ENCODE measurements around the gene DERL3.

Gene DERL3

GRCh38 chr22:23801886-23802377 is 36.9 kb downstream of the DERL3 start:
- Histone ChIP-seq H3K4ac (ENCODE audit: low read depth, low read length) (no peak overlapping the region), H3K4me1 (ENCODE audit: control insufficient read depth in 1 of 2, insufficient read depth in 2 of 2, low read length in 2 of 2) (no peaks in the 10 kb centered on the region), H2BK120ac (ENCODE audit: insufficient read depth, low read length, poor library complexity) (no peak overlapping the region), H2AK5ac (ENCODE audit: low read length) (no peak overlapping the region), H3K27ac (ENCODE audit: low read depth, low read length) (no peak overlapping the region), H3K4me2 (ENCODE audit: low read length) (no peak overlapping the region), H3K79me1 (ENCODE audit: low read length) (no peaks in the 10 kb centered on the region), H3K23ac (ENCODE audit: low read length) (no peak overlapping the region), H2BK5ac (ENCODE audit: low read depth, low read length, poor library complexity) (no peak overlapping the region), H3K18ac (ENCODE audit: low read length) (no peak overlapping the region), H3K9ac (ENCODE audit: low read length) (no peak overlapping the region), H3K27me3 (ENCODE audit: insufficient read depth, low read length) (no peaks in the 10 kb centered on the region), H4K8ac (ENCODE audit: low read depth, low read length) (no peak overlapping the region), H3K4me3 (ENCODE audit: low read depth, low read length) (no peak overlapping the region), H2BK12ac (ENCODE audit: low read length) (no peak overlapping the region), H3K9me3 (ENCODE audit: insufficient read depth, low read depth, low read length) (peaks cover 1% of the 10 kb centered on the region), H2AFZ (ENCODE audit: insufficient read depth, low read length, poor library complexity) (no peak overlapping the region), H4K12ac (ENCODE audit: low read depth, low read length) (no peak overlapping the region), H3K79me2 (ENCODE audit: control insufficient read depth, insufficient read depth, low read length, poor library complexity) (no peaks in the 10 kb centered on the region), H3K36me3 (ENCODE audit: control insufficient read depth in 1 of 2, insufficient read depth in 2 of 2, low read length in 2 of 2) (peaks cover 59 to 76% of the 10 kb centered on the region in 2 experiments), H4K91ac (ENCODE audit: low read depth, low read length) (no peak overlapping the region), H3K14ac (ENCODE audit: low read length) (no peak overlapping the region)
- no peak for DNase-seq
- WGBS (ENCODE audit: extremely low coverage, insufficient coverage, insufficient read length) = no CpG with 5 or more reads among the region's 8 CpGs

GRCh38 chr22:23801238-23801821 is 37.5 kb downstream of the DERL3 start:
- Histone ChIP-seq H3K4me2 (ENCODE audit: low read length) (no peak overlapping the region), H4K12ac (ENCODE audit: low read depth, low read length) (no peak overlapping the region), H3K27ac (ENCODE audit: low read depth, low read length) (no peak overlapping the region), H3K4me1 (ENCODE audit: control insufficient read depth in 1 of 2, insufficient read depth in 2 of 2, low read length in 2 of 2) (no peaks in the 10 kb centered on the region), H3K9ac (ENCODE audit: low read length) (no peak overlapping the region), H3K9me3 (ENCODE audit: insufficient read depth, low read depth, low read length) (peaks cover 1% of the 10 kb centered on the region), H3K79me2 (ENCODE audit: control insufficient read depth, insufficient read depth, low read length, poor library complexity) (no peaks in the 10 kb centered on the region), H2BK120ac (ENCODE audit: insufficient read depth, low read length, poor library complexity) (no peak overlapping the region), H2AK5ac (ENCODE audit: low read length) (no peak overlapping the region), H4K91ac (ENCODE audit: low read depth, low read length) (no peak overlapping the region), H3K4ac (ENCODE audit: low read depth, low read length) (no peak overlapping the region), H3K18ac (ENCODE audit: low read length) (no peak overlapping the region), H3K4me3 (ENCODE audit: low read depth, low read length) (no peak overlapping the region), H2AFZ (ENCODE audit: insufficient read depth, low read length, poor library complexity) (no peak overlapping the region), H3K36me3 (ENCODE audit: control insufficient read depth in 1 of 2, insufficient read depth in 2 of 2, low read length in 2 of 2) (peaks cover 64 to 75% of the 10 kb centered on the region in 2 experiments), H2BK5ac (ENCODE audit: low read depth, low read length, poor library complexity) (no peak overlapping the region), H3K27me3 (ENCODE audit: insufficient read depth, low read length) (no peaks in the 10 kb centered on the region), H3K23ac (ENCODE audit: low read length) (no peak overlapping the region), H3K79me1 (ENCODE audit: low read length) (no peaks in the 10 kb centered on the region), H4K8ac (ENCODE audit: low read depth, low read length) (no peak overlapping the region), H2BK12ac (ENCODE audit: low read length) (no peak overlapping the region), H3K14ac (ENCODE audit: low read length) (no peak overlapping the region)
- WGBS (ENCODE audit: extremely low coverage, insufficient coverage, insufficient read length) = no CpG with 5 or more reads among the region's 11 CpGs
- DNase-seq = no peak

GRCh38 chr22:23800297-23801237 is 38.2 kb downstream of the DERL3 start:
- no peak overlapping the region for H3K14ac ChIP-seq (ENCODE audit: low read length)
- no peak overlapping the region for H2BK5ac ChIP-seq (ENCODE audit: low read depth, low read length, poor library complexity)
- H3K4me3 ChIP-seq (ENCODE audit: low read depth, low read length) = no peak overlapping the region
- H2BK120ac ChIP-seq (ENCODE audit: insufficient read depth, low read length, poor library complexity) = no peak overlapping the region
- no peak overlapping the region for H3K4ac ChIP-seq (ENCODE audit: low read depth, low read length)
- no peak overlapping the region for H2AK5ac ChIP-seq (ENCODE audit: low read length)
- H3K27me3 ChIP-seq (ENCODE audit: insufficient read depth, low read length) = no peaks in the 10 kb centered on the region
- H3K23ac ChIP-seq (ENCODE audit: low read length) = no peak overlapping the region
- H3K9ac ChIP-seq (ENCODE audit: low read length) = no peak overlapping the region
- H3K4me1 ChIP-seq (ENCODE audit: control insufficient read depth in 1 of 2, insufficient read depth in 2 of 2, low read length in 2 of 2) = no peaks in the 10 kb centered on the region
- WGBS (ENCODE audit: extremely low coverage, insufficient coverage, insufficient read length) = no CpG with 5 or more reads among the region's 18 CpGs
- H3K27ac ChIP-seq (ENCODE audit: low read depth, low read length) = no peak overlapping the region
- H3K36me3 ChIP-seq (ENCODE audit: control insufficient read depth in 1 of 2, insufficient read depth in 2 of 2, low read length in 2 of 2) = peaks cover 62 to 74% of the 10 kb centered on the region in 2 experiments
- H3K9me3 ChIP-seq (ENCODE audit: insufficient read depth, low read depth, low read length) = peaks cover 1% of the 10 kb centered on the region
- no peak overlapping the region for H4K91ac ChIP-seq (ENCODE audit: low read depth, low read length)
- no peak overlapping the region for H3K4me2 ChIP-seq (ENCODE audit: low read length)
- peak overlapping the region; percentile 6 for H4K12ac ChIP-seq (ENCODE audit: low read depth, low read length)
- no peak for DNase-seq
- no peak overlapping the region for H3K18ac ChIP-seq (ENCODE audit: low read length)
- H4K8ac ChIP-seq (ENCODE audit: low read depth, low read length) = no peak overlapping the region
- H3K79me2 ChIP-seq (ENCODE audit: control insufficient read depth, insufficient read depth, low read length, poor library complexity) = no peaks in the 10 kb centered on the region
- no peak overlapping the region for H2BK12ac ChIP-seq (ENCODE audit: low read length)
- H3K79me1 ChIP-seq (ENCODE audit: low read length) = no peaks in the 10 kb centered on the region
- no peak overlapping the region for H2AFZ ChIP-seq (ENCODE audit: insufficient read depth, low read length, poor library complexity)

- no peak for DNase-seq
- no peak overlapping the region for H2BK5ac ChIP-seq (ENCODE audit: low read depth, low read length, poor library complexity)
- WGBS (ENCODE audit: extremely low coverage, insufficient coverage, insufficient read length) = no CpG with 5 or more reads among the region's 5 CpGs
These were observed 42.3 kb downstream of the DERL3 start for GRCh38 chr22:23796461-23796860.

More at GRCh38 chr22:23796461-23796860, 42.3 kb downstream of the DERL3 start:
- peaks cover under 1% of the 10 kb centered on the region for H3K9me3 ChIP-seq (ENCODE audit: insufficient read depth, low read depth, low read length)
- H4K12ac ChIP-seq (ENCODE audit: low read depth, low read length) = no peak overlapping the region
- no peak overlapping the region for H3K4me2 ChIP-seq (ENCODE audit: low read length)
- H2AK5ac ChIP-seq (ENCODE audit: low read length) = no peak overlapping the region
- no peaks in the 10 kb centered on the region for H3K27me3 ChIP-seq (ENCODE audit: insufficient read depth, low read length)
- no peak overlapping the region for H3K4ac ChIP-seq (ENCODE audit: low read depth, low read length)
- H2AFZ ChIP-seq (ENCODE audit: insufficient read depth, low read length, poor library complexity) = no peak overlapping the region
- H3K14ac ChIP-seq (ENCODE audit: low read length) = no peak overlapping the region
- no peak overlapping the region for H2BK12ac ChIP-seq (ENCODE audit: low read length)
- H3K27ac ChIP-seq (ENCODE audit: low read depth, low read length) = no peak overlapping the region
- H3K4me1 ChIP-seq (ENCODE audit: control insufficient read depth in 1 of 2, insufficient read depth in 2 of 2, low read length in 2 of 2) = no peaks in the 10 kb centered on the region
- no peak overlapping the region for H3K18ac ChIP-seq (ENCODE audit: low read length)
- no peak overlapping the region for H3K4me3 ChIP-seq (ENCODE audit: low read depth, low read length)
- no peak overlapping the region for H2BK120ac ChIP-seq (ENCODE audit: insufficient read depth, low read length, poor library complexity)
- H3K79me2 ChIP-seq (ENCODE audit: control insufficient read depth, insufficient read depth, low read length, poor library complexity) = no peaks in the 10 kb centered on the region
- H3K23ac ChIP-seq (ENCODE audit: low read length) = no peak overlapping the region
- no peak overlapping the region for H4K91ac ChIP-seq (ENCODE audit: low read depth, low read length)
- no peak overlapping the region for H4K8ac ChIP-seq (ENCODE audit: low read depth, low read length)
- no peak overlapping the region for H3K9ac ChIP-seq (ENCODE audit: low read length)
- H3K79me1 ChIP-seq (ENCODE audit: low read length) = no peaks in the 10 kb centered on the region
- peaks cover 64 to 73% of the 10 kb centered on the region in 2 experiments for H3K36me3 ChIP-seq (ENCODE audit: control insufficient read depth in 1 of 2, insufficient read depth in 2 of 2, low read length in 2 of 2)

Data from trophoblast cell (in vitro differentiated cells and primary cell).